AG09309 (cell line): ENCODE data around the gene KCMF1.
A peak's percentile ranks its signal among the peaks of the same experiment; 100 is the strongest.

Experiments used
- DNase-seq: peaks from one replicate; pipeline ENCODE4 v3.0.0-alpha.2; 2010; ENCODE audit warnings: low read depth
- H3K4me3 ChIP-seq: 2 replicates; pipeline ENCODE4 v1.5.1; 2011; ENCODE audit warnings: mild to moderate bottlenecking, low read depth, low read length, moderate library complexity; ENCODE audit not compliant: control insufficient read depth
- CTCF ChIP-seq: IDR thresholded peaks from 2 replicates; pipeline ENCODE4 v1.5.1; 2011; ENCODE audit warnings: mild to moderate bottlenecking, low read depth, low read length, inconsistent platforms; ENCODE audit not compliant: insufficient read depth, control insufficient read depth; ENCODE audit errors: missing control alignments

KCMF1 gene

GRCh38 chr2:84956334-84957297, 14.3 kb upstream of the KCMF1 start:
- no peak overlapping the region for H3K4me3 ChIP-seq
- DNase-seq = no peak
- TF ChIP-seq CTCF = no peak

GRCh38 chr2:84957771-84958134, 13.2 kb upstream of the KCMF1 start:
- DNase-seq = no peak
- no peak overlapping the region for H3K4me3 ChIP-seq
- no peak for TF ChIP-seq CTCF

- peak; percentile 71 for DNase-seq
These were observed 12.6 kb upstream of the KCMF1 start for GRCh38 chr2:84958135-84959059.

GRCh38 chr2:84959095-84959565, 11.8 kb upstream of the KCMF1 start:
- no peak for DNase-seq
- no peak for TF ChIP-seq CTCF

More at GRCh38 chr2:84958135-84959059, 12.6 kb upstream of the KCMF1 start:
- TF ChIP-seq CTCF = no peak
- H3K4me3 ChIP-seq = no peak overlapping the region

DNA sequence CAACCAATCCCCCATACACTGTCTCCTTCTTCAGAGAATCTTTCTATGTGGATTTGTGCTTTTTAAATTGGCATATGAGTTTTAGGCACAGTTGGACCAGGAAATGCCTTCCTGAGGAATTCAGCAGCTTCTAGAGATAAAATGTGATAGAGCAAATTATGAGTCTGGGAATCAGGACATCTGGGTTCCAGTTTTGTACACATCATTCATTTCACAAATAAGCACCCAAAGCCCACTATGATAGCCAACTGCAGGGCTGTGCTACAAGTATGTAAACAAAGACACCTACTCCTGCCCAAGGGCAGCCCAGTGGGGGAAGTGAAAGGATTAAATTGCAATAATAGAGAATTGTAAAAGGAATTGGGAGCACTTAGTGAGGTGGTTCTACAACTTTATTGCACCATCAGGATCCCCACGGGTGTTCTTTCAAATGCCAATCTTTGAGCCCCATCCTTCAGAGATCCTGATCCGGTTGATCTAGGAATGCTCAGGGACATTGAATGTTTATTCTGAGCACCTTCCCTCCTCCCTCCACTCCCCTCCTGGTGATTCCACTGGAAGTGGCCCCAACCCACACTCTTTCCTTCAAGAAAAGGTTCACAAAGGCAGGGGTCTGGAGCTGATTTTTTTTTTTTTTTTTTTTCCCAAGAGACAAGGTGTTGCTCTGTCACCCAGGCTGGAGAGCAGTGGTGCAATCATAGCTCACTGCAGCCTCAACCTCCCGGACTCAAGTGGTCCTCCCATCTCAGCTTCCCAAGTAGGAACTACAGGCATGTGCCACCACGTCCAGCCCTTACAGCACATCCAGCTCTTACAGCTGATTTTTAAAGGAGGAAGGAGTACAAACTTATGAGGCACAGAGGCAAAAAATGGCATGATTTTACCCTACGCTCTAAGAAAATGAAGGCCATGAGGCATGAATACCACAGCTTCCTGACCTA, 11.1 kb upstream of the KCMF1 start:
- DNase-seq = no peak
- TF ChIP-seq CTCF = no peak
- no peak overlapping the region for H3K4me3 ChIP-seq

More at GRCh38 chr2:84959095-84959565, 11.8 kb upstream of the KCMF1 start:
- no peak overlapping the region for H3K4me3 ChIP-seq
